GM12878 (cell line): Measurements from ENCODE around the gene MGA. TPM values are rescaled to one million over a fixed set of nuclear protein-coding genes. Genes with fewer than 3 reads are reported as not detected.

Experiments used
- ATAC-seq: fragments of 200-7000 bp; cut with Tn5 transposase; 3 replicates; pipeline ENCODE4 v1.9.1; 2020; ENCODE audit warnings: mild to moderate bottlenecking, moderate library complexity
- BruUV-seq: library from RNA; stranded (reverse); fragments of 400-500 nt; replicated peaks from 2 replicates; lab custom pipeline; 2021; lab: Mats Ljungman, UMichigan
- CTCF ChIA-PET: fragments of 300-600 bp; sonication (Branson Sonifier 250); formaldehyde crosslinking; extraction: SDS; loops from one replicate; lab custom pipeline; 2021; ENCODE audit warnings: inconsistent platforms; lab: Yijun Ruan, JAX
- POLR2A ChIA-PET: fragments of 350-600 bp; formaldehyde crosslinking; extraction: SDS; loops from one replicate; lab custom pipeline; 2021; ENCODE audit warnings: inconsistent platforms; lab: Charles Lee
- RAD21 ChIA-PET: fragments of 300-600 bp; sonication (Branson Sonifier 250); formaldehyde crosslinking; loops from one replicate; lab custom pipeline; 2023; ENCODE audit warnings: antibody characterized with exemption; ENCODE audit not compliant: unreplicated experiment; lab: Charles Lee
- SMC1A ChIA-PET: fragments of 300-600 bp; sonication (Branson Sonifier 250); formaldehyde crosslinking; loops from one replicate; lab custom pipeline; 2023; ENCODE audit not compliant: unreplicated experiment, uncharacterized antibody; lab: Charles Lee
- DNase-seq: peaks from one replicate; pipeline ENCODE4 v3.0.0-alpha.2; 2011; ENCODE audit warnings: low read depth, low spot score
- FAIRE-seq: peaks from 3 replicates; lab custom pipeline; 2011; peaks lifted over from hg19 to GRCh38; lab: Jason Lieb, UNC
- H2AFZ ChIP-seq: 2 replicates; pipeline ENCODE4 v1.6.0; 2011; ENCODE audit warnings: low read depth, low read length, control low read depth; ENCODE audit not compliant: control insufficient read depth
- H3K27ac ChIP-seq: 2 replicates; pipeline ENCODE4 v1.5.1; 2011; ENCODE audit warnings: control low read depth; ENCODE audit not compliant: control insufficient read depth, insufficient read depth
- H3K27me3 ChIP-seq, 2 experiments: replicated peaks in 1 of 2; 2 replicates each; pipeline versions ENCODE4 v1.6.0 to v1.6.1; 2011; ENCODE audit warnings: low read length in 1 of 2; ENCODE audit not compliant: control insufficient read depth in 2 of 2, insufficient read depth in 2 of 2
- H3K36me3 ChIP-seq, 2 experiments: 2 replicates each; pipeline ENCODE4 v1.5.1; 2011; ENCODE audit warnings: low read length in 1 of 2; ENCODE audit not compliant: control insufficient read depth in 2 of 2, insufficient read depth in 2 of 2
- H3K4me1 ChIP-seq: 2 replicates; pipeline ENCODE4 v1.6.1; 2011; ENCODE audit warnings: mild to moderate bottlenecking, low read length, moderate library complexity, mixed read lengths; ENCODE audit not compliant: control insufficient read depth, insufficient read depth
- H3K4me2 ChIP-seq: 2 replicates; pipeline ENCODE4 v1.6.0; 2011; ENCODE audit warnings: control low read depth; ENCODE audit not compliant: control insufficient read depth, insufficient read depth
- H3K4me3 ChIP-seq: fragments of 200-600 bp; sonication (generic); 2 replicates; pipeline ENCODE4 v1.5.1; 2016
- H3K79me2 ChIP-seq: 2 replicates; pipeline ENCODE4 v1.6.0; 2011; ENCODE audit warnings: low read length; ENCODE audit not compliant: control insufficient read depth, insufficient read depth
- H3K9ac ChIP-seq: 2 replicates; pipeline ENCODE4 v1.8.0; 2011; ENCODE audit warnings: low read length, control low read depth, mixed read lengths; ENCODE audit not compliant: control insufficient read depth, insufficient read depth
- H3K9me3 ChIP-seq: replicated peaks from 3 replicates; pipeline ENCODE4 v1.5.1; 2011; ENCODE audit warnings: mild to moderate bottlenecking, low read length; ENCODE audit not compliant: control insufficient read depth, insufficient read depth
- H4K20me1 ChIP-seq: 2 replicates; pipeline ENCODE4 v1.6.0; 2011; ENCODE audit not compliant: control insufficient read depth, insufficient read depth
- EED ChIP-seq: sonication (generic); IDR thresholded peaks from 2 replicates; pipeline ENCODE4 v1.6.1; 2016; ENCODE audit warnings: antibody characterized with exemption, low read depth
- FOXK2 ChIP-seq: fragments of 450-650 bp; IDR thresholded peaks from 2 replicates; pipeline ENCODE4 v1.6.1; 2017; ENCODE audit warnings: mild to moderate bottlenecking, moderate library complexity
- NBN ChIP-seq: fragments of 450-650 bp; IDR thresholded peaks from 2 replicates; pipeline ENCODE4 v1.6.1; 2016
- NR2F1 ChIP-seq: fragments of 450-650 bp; conservative IDR thresholded peaks from 2 replicates; pipeline ENCODE4 v1.6.1; 2017; ENCODE audit warnings: mild to moderate bottlenecking
- RB1 ChIP-seq: fragments of 450-650 bp; formaldehyde crosslinking; IDR thresholded peaks from 2 replicates; pipeline ENCODE4 v1.6.1; 2017; ENCODE audit warnings: mild to moderate bottlenecking, borderline replicate concordance
- WGBS: methylation state at CpG from one replicate; pipeline ENCODE4 v1.1.6; 2016; ENCODE audit warnings: low lambda C conversion rate; ENCODE audit not compliant: insufficient replicate concordance, insufficient coverage; ENCODE audit errors: missing lambda C conversion rate; 5-methylcytosine and 5-hydroxymethylcytosine counted together
- in situ Hi-C: fragments of 300-500 bp; cut with MboI; formaldehyde crosslinking; loops from 9 replicates; pipeline ENCODE4 v1.14.3; 2018; ENCODE audit warnings: mixed read lengths
- intact Hi-C: fragments of 100-400 bp; cut with micrococcal nuclease; formaldehyde crosslinking; loops from one replicate; pipeline ENCODE4 v1.14.2; 2022; ENCODE audit not compliant: unreplicated experiment
- polyA plus RNA-seq, 11 experiments: library from polyadenylated mRNA; depleted of rRNA in 4 of 11; unstranded in 6 of 11; stranded (reverse) in 5 of 11; fragments of >200 nt; fragmentation: Nextera tagmentation in 4 of 11; fragmentation: Illumina TruSeq in 1 of 11; extraction: Ambion mirVana in 4 of 11; extraction: Trizol in 1 of 11; gene quantifications; 1 replicate in 1 of 11; 2 replicates in 10 of 11; pipeline versions ENCODE4 v1.2.1 to v1.2.3, GENCODE V29; 2011 to 2016; ENCODE audit warnings: inconsistent platforms in 2 of 11, missing spikeins in 2 of 11, low read depth in 1 of 11
- total RNA-seq, 4 experiments: library from RNA; depleted of rRNA in 3 of 4; stranded (reverse); fragments of >200 nt in 3 of 4; fragmentation: Illumina TruSeq in 1 of 4; extraction: Trizol in 1 of 4; gene quantifications; 2 replicates each; pipeline versions ENCODE4 v1.2.1 to v1.2.3, GENCODE V29; 2013 to 2021
- TF ChIP-seq, protein P1 (sequence below): IDR thresholded peaks from 2 replicates; pipeline ENCODE4 v1.6.1; 2011; ENCODE audit warnings: mild to moderate bottlenecking, low read depth, low read length, moderate library complexity; ENCODE audit not compliant: insufficient replicate concordance
- TF ChIP-seq, protein P2 (sequence below): fragments of 450-650 bp; conservative IDR thresholded peaks from 2 replicates; pipeline ENCODE4 v1.6.1; 2017; ENCODE audit warnings: mild to moderate bottlenecking, moderate library complexity
- TF ChIP-seq, protein P3 (sequence below): IDR thresholded peaks from 2 replicates; pipeline ENCODE4 v1.6.1; 2012; ENCODE audit warnings: low read depth, low read length, improper control_type of control experiment
- TF ChIP-seq, protein P4 (sequence below): fragments of 450-650 bp; IDR thresholded peaks from 2 replicates; pipeline ENCODE4 v1.6.1; 2017; ENCODE audit warnings: mild to moderate bottlenecking, moderate library complexity
- TF ChIP-seq, protein P5 (sequence below): fragments of 450-650 bp; IDR thresholded peaks from 2 replicates; pipeline ENCODE4 v1.6.1; 2018; ENCODE audit warnings: borderline replicate concordance, mild to moderate bottlenecking; ENCODE audit not compliant: partially characterized antibody

The MGA gene
- total and polyA plus RNA-seq, 10 of the 15 experiments (the other 5 are each of a cell fraction or from before 2014, with no cell fraction given) = 2.6 to 29.6 (median 17.0) TPM

DNA sequence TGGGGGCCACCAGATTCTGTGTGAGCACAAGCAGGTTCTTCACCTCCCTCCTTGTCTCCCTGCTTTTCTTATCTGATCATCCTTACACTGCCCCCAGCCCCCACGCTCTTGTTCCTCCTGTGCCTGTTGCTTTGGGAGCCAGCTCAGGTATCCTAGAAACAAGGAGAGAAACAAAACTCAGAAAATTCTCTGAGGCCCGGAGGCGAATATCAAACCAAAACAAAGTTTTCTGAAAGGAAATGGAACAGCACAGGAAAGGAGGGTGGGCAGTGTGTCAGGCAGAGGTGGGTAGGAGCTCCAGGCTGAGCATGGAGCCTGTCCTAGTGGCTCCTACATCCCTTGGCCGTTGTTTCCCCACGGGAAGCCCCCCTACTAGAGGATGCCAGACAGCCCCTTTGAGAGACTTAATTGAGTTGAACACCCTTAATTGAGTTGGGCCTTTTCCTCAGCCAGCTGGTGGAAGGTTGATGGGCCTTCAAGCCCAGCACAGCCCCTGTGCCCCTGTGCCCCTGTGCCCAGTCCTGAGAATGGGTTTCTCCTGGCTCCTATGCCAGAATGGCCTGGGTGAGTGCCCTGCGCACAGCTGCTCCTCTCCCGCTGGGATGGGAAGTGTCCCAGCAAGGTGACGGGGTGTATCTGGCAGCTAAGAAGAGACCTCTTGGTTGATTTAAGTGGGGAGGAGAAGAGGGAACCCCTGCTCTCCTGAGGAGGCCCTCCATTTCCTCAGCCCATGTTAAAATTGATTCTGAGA is 144.9 kb downstream of the MGA start:
- H3K9me3 ChIP-seq = no peaks in the 10 kb centered on the region; the same call in 2 of the 3 replicates
- no peak overlapping the region for H3K4me2 ChIP-seq
- no peaks in the 10 kb centered on the region for H3K4me1 ChIP-seq
- no TSS peak for BruUV-seq
- no peaks in the 10 kb centered on the region for H3K27me3 ChIP-seq
- H3K9ac ChIP-seq = no peak overlapping the region
- FAIRE-seq (no peak), DNase-seq (no peak), ATAC-seq (no peak)
- SMC1A ChIA-PET = interaction anchor here (1.1 to 1.8 kb wide), 2 partner anchors 26 to 31 kb away, joined by 4 to 12 read pairs; partner anchors contain the start of gene MAPKBP1
- H2AFZ ChIP-seq = no peak overlapping the region
- H3K79me2 ChIP-seq = no peaks in the 10 kb centered on the region
- H4K20me1 ChIP-seq = no peaks in the 10 kb centered on the region
- intact Hi-C loops (no loop called here), in situ Hi-C loops (no loop called here)
- POLR2A ChIA-PET = interaction anchor here (7.0 kb wide), 1 partner anchor 31 kb away, joined by 32 read pairs; the partner anchor contains the start of gene MAPKBP1
- RAD21 ChIA-PET = interaction anchor here (12.6 kb wide), 1 partner anchor 31 kb away, joined by 305 read pairs; the partner anchor contains the start of gene MAPKBP1
- WGBS = 87% methylated on average over 8 of the region's 8 CpGs
- H3K4me3 ChIP-seq = no peak overlapping the region
- CTCF ChIA-PET = interaction anchor here (0.7 to 3.6 kb wide), 3 partner anchors 31 to 198 kb away, joined by 3 to 34 read pairs (median 4); partner anchors contain the start of gene MAPKBP1
- H3K36me3 ChIP-seq = peaks cover 0 to 4% of the 10 kb centered on the region in 2 experiments; a peak in 3 of 4 replicates
- H3K27ac ChIP-seq = no peak overlapping the region
- TF ChIP-seq, protein P1, sequence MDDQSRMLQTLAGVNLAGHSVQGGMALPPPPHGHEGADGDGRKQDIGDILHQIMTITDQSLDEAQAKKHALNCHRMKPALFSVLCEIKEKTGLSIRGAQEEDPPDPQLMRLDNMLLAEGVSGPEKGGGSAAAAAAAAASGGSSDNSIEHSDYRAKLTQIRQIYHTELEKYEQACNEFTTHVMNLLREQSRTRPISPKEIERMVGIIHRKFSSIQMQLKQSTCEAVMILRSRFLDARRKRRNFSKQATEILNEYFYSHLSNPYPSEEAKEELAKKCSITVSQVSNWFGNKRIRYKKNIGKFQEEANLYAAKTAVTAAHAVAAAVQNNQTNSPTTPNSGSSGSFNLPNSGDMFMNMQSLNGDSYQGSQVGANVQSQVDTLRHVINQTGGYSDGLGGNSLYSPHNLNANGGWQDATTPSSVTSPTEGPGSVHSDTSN = no peak
- TF ChIP-seq, protein P2, sequence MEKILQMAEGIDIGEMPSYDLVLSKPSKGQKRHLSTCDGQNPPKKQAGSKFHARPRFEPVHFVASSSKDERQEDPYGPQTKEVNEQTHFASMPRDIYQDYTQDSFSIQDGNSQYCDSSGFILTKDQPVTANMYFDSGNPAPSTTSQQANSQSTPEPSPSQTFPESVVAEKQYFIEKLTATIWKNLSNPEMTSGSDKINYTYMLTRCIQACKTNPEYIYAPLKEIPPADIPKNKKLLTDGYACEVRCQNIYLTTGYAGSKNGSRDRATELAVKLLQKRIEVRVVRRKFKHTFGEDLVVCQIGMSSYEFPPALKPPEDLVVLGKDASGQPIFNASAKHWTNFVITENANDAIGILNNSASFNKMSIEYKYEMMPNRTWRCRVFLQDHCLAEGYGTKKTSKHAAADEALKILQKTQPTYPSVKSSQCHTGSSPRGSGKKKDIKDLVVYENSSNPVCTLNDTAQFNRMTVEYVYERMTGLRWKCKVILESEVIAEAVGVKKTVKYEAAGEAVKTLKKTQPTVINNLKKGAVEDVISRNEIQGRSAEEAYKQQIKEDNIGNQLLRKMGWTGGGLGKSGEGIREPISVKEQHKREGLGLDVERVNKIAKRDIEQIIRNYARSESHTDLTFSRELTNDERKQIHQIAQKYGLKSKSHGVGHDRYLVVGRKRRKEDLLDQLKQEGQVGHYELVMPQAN = no peak
- no peak for TF ChIP-seq FOXK2
- TF ChIP-seq, protein P3, sequence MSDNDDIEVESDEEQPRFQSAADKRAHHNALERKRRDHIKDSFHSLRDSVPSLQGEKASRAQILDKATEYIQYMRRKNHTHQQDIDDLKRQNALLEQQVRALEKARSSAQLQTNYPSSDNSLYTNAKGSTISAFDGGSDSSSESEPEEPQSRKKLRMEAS = no peak
- TF ChIP-seq EED = no peak
- TF ChIP-seq, protein P4, sequence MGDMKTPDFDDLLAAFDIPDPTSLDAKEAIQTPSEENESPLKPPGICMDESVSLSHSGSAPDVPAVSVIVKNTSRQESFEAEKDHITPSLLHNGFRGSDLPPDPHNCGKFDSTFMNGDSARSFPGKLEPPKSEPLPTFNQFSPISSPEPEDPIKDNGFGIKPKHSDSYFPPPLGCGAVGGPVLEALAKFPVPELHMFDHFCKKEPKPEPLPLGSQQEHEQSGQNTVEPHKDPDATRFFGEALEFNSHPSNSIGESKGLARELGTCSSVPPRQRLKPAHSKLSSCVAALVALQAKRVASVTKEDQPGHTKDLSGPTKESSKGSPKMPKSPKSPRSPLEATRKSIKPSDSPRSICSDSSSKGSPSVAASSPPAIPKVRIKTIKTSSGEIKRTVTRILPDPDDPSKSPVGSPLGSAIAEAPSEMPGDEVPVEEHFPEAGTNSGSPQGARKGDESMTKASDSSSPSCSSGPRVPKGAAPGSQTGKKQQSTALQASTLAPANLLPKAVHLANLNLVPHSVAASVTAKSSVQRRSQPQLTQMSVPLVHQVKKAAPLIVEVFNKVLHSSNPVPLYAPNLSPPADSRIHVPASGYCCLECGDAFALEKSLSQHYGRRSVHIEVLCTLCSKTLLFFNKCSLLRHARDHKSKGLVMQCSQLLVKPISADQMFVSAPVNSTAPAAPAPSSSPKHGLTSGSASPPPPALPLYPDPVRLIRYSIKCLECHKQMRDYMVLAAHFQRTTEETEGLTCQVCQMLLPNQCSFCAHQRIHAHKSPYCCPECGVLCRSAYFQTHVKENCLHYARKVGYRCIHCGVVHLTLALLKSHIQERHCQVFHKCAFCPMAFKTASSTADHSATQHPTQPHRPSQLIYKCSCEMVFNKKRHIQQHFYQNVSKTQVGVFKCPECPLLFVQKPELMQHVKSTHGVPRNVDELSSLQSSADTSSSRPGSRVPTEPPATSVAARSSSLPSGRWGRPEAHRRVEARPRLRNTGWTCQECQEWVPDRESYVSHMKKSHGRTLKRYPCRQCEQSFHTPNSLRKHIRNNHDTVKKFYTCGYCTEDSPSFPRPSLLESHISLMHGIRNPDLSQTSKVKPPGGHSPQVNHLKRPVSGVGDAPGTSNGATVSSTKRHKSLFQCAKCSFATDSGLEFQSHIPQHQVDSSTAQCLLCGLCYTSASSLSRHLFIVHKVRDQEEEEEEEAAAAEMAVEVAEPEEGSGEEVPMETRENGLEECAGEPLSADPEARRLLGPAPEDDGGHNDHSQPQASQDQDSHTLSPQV = no peak
- TF ChIP-seq, protein P5, sequence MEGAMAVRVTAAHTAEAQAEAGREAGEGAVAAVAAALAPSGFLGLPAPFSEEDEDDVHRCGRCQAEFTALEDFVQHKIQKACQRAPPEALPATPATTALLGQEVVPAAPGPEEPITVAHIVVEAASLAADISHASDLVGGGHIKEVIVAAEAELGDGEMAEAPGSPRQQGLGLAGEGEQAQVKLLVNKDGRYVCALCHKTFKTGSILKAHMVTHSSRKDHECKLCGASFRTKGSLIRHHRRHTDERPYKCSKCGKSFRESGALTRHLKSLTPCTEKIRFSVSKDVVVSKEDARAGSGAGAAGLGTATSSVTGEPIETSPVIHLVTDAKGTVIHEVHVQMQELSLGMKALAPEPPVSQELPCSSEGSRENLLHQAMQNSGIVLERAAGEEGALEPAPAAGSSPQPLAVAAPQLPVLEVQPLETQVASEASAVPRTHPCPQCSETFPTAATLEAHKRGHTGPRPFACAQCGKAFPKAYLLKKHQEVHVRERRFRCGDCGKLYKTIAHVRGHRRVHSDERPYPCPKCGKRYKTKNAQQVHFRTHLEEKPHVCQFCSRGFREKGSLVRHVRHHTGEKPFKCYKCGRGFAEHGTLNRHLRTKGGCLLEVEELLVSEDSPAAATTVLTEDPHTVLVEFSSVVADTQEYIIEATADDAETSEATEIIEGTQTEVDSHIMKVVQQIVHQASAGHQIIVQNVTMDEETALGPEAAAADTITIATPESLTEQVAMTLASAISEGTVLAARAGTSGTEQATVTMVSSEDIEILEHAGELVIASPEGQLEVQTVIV = no peak
- no peak for TF ChIP-seq RB1
- no peak for TF ChIP-seq NR2F1
- TF ChIP-seq NBN = no peak
